ENCODE data around the gene PLK2.

Gene PLK2

DNA sequence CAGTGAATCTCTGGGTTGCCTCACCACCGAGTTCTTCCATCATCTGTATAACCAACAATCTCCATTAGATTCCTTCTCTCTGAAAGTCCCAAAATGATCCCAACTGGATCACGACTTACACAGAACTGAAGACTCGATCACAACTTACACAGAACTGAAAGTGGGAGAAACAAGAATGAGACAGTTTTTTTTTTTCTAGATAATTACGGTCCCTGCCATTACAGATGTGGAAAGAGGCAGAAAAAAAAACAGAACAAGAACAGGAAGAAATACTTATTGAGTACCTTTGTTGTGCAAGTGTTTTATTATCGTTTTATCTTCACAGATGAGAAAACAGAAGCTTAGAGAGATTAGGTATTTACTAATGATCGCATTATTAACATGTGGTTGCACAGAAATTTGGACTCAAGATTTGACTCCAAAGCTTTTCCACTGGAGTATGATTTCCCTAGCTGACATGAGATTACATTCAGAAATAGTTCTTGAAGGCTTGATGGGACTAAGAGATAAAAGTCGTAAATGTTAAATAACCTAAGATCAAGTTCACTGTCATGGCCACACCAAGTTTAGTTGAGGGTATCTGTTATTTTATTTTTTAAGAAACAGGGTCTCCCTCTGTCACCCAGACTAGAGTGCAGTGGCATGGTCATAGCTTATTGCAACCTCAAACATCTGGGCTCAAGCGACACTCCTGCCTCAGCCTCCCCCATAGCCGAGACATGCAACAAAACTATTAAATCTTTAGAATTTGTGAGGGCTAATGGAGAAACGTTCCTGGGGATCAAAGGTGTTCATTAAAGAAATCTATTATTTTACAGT lies 8.9 kb downstream of the PLK2 start:
- DNase-seq (ENCODE audit: low read depth in 2 of 2): no peak

- no peak for DNase-seq (ENCODE audit: low read depth in 2 of 2)
These were observed 9.9 kb downstream of the PLK2 start for GRCh38 chr5:58450018-58450417.

GRCh38 chr5:58447226-58447625 lies 12.7 kb downstream of the PLK2 start:
- DNase-seq (ENCODE audit: low read depth in 2 of 2): no peak

DNA sequence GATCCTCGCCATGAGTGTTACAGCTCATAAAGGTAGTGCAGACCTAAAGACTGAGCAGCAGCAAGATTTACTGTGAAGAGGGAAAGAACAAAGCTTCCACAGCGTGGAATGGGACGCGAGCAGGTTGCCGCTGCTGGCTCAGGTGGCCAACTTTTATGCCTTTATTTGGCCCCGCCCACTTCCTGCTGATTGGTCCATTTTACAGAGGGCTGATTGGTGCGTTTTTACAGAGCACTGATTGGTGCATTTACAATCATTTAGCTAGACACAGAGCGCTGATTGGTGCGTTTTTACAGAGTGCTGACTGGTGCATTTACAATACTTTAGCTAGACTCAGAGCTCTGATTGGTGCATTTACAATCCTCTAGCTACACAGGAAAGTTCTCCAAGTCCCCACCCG lies 13.9 kb downstream of the PLK2 start:
- DNase-seq (ENCODE audit: low read depth in 2 of 2): no peak

DNA sequence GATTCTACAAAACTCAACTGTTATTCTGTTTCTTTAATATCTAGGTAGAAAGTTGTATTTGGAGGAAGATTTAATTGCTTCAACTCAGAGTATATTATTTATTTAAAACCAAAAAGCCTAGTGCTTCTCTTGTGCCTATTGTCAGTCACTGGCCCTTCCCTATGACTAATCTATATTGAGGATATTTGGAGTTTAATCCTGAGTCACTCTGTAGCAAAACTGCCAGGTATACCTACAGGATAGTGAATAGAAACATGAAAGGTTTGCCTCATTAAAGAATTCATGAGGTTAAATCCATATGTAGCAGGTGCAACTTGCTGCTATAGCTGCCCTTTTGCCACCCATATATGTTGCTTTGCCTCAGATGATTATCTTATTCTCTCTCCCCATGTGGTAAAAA lies 15.1 kb downstream of the PLK2 start:
- DNase-seq (ENCODE audit: low read depth in 2 of 2): no peak

GRCh38 chr5:58440901-58441460 lies 18.9 kb downstream of the PLK2 start:
- DNase-seq (ENCODE audit: low read depth in 2 of 2): no peak

GRCh38 chr5:58439094-58439644 lies 20.7 kb downstream of the PLK2 start:
- DNase-seq (ENCODE audit: low read depth in 2 of 2): no peak

- no peak for DNase-seq (ENCODE audit: low read depth in 2 of 2)
These were observed 22.2 kb downstream of the PLK2 start for GRCh38 chr5:58437661-58438060.

GRCh38 chr5:58431832-58432231 lies 28.1 kb downstream of the PLK2 start:
- no peak for DNase-seq (ENCODE audit: low read depth in 2 of 2)

DNA sequence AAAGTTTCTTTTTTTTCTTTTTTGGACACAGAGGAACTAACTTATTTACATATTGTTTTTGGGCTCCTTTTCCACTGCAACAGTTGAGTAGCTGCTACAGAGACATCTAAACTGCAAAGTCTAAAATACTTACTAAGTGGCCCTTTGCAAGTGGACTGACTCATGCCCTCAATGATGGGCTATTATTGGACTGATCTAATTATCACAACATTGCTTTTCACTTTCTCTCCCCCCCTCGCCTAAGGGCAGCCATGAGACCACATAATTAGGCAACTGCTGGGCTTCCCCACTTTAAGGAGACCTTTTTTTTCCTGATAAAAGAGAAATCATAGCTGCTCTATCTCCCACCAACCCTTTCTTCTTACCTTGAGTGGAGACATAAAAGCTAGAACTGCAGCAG lies 47.0 kb downstream of the PLK2 start:
- no peak for DNase-seq (ENCODE audit: low read depth in 2 of 2)

DNA sequence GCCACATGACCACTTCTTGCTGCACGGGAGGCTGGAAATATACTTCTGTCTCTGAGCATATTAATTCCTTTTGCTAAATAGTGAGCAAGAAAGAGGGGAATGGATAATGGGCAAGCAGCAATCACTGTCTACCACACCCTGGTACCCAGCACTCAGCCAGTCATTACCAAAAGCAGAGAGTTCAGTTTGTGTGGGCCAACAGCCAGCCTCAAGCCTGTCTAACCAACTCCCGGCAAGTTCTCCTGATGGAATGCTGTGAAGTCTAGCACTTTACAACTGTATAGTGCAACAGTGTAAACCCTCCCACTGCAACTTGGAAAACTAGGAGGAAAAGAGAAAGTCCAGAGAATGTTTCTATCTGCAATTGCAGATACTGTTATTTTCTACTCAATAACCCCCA lies 47.8 kb downstream of the PLK2 start:
- no peak for DNase-seq (ENCODE audit: low read depth in 2 of 2)

- no peak for DNase-seq (ENCODE audit: low read depth in 2 of 2)
These were observed 48.5 kb downstream of the PLK2 start for GRCh38 chr5:58411372-58411771.

DNA sequence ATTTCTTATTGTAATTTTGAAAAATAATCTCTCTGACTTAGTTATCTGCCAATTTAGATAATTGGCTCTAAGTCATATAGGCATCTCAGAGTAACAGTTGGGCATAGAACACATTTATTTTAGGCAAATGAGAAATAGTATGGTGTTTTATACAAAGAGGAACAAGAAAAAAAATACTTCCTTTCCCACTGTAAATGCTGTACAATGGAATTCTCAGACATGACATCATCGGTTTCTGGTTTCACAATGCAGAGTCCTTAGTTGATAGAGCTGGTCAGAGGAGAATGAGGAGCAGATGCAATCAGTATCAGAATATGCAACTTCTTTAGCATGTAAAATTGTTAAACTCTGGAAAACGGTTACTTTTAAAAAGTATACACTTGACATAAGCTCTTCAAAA lies 49.4 kb downstream of the PLK2 start:
- no peak for DNase-seq (ENCODE audit: low read depth in 2 of 2)

- DNase-seq (ENCODE audit: low read depth in 2 of 2): no peak
These were observed 52.7 kb downstream of the PLK2 start for GRCh38 chr5:58407042-58407719.

DNA sequence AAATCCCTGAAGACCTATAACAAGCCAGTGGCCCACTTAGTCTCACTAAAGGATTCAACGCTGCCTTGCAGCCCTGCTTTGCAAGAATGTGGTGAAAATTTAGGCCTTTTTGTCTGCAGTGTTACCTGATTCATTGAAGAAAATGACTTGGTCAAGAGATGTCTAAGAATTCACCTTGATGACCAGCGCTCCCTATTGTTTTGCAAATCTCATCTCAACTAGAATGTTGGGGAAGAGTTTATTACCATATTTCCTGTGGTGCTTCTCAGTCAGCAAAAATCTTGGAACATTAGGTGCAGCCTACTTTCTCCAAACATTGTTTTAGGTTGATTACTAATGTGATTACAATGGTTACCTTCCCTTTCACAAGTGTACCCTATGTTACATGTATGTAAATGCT lies 53.5 kb downstream of the PLK2 start:
- no peak for DNase-seq (ENCODE audit: low read depth in 2 of 2)

GRCh38 chr5:58405175-58405574 lies 54.7 kb downstream of the PLK2 start:
- DNase-seq (ENCODE audit: low read depth in 2 of 2): no peak

- no peak for DNase-seq (ENCODE audit: low read depth in 2 of 2)
These were observed 55.2 kb downstream of the PLK2 start for GRCh38 chr5:58404734-58405133.
